Esophagus squamous epithelium (tissue), 5 donors: Measurements from ENCODE around the gene CIB4. TPM values are rescaled to one million over a fixed set of nuclear protein-coding genes. Genes with fewer than 3 reads are reported as not detected.

Experiments used
- DNase-seq: peaks from one replicate; lab custom pipeline; 2025; lab: John Stamatoyannopoulos, UW
- H3K27ac ChIP-seq, 4 donors: fragments of 200-600 bp; sonication (generic); one replicate each; pipeline ENCODE4 v1.5.1; 2016 to 2019; ENCODE audit warnings: mild to moderate bottlenecking in 1 of 4
- H3K27me3 ChIP-seq, 4 donors: fragments of 200-600 bp; sonication (generic); 1 replicate in 3 of 4; 2 replicates in 1 of 4; pipeline versions ENCODE4 v1.5.1 to v1.6.0; 2017 to 2021; ENCODE audit warnings: antibody characterized with exemption in 1 of 4
- H3K36me3 ChIP-seq, 3 donors: fragments of 200-600 bp; sonication (generic); one replicate each; pipeline ENCODE4 v1.5.1; 2016 to 2019
- H3K4me1 ChIP-seq, 3 donors: fragments of 200-600 bp; sonication (generic); one replicate each; pipeline ENCODE4 v1.5.1; 2017 to 2019
- H3K4me3 ChIP-seq, 4 donors: fragments of 200-600 bp; sonication (generic); 1 replicate in 3 of 4; 2 replicates in 1 of 4; pipeline ENCODE4 v1.5.1; 2016 to 2019; ENCODE audit warnings: mild to moderate bottlenecking in 2 of 4, moderate library complexity in 1 of 4
- H3K9me3 ChIP-seq, 3 donors: fragments of 200-600 bp; sonication (generic); one replicate each; pipeline ENCODE4 v1.5.1; 2016 to 2019
- CTCF ChIP-seq, 6 experiments: fragments of 450-650 bp in 4 of 6; fragments of 200-600 bp in 2 of 6; sonication (generic) in 2 of 6; IDR thresholded peaks; one replicate each; pipeline ENCODE4 v1.5.1; 2016 to 2019; ENCODE audit warnings: antibody characterized with exemption in 6 of 6, mild to moderate bottlenecking in 4 of 6, moderate library complexity in 4 of 6
- POLR2A ChIP-seq, 4 donors: fragments of 450-650 bp; IDR thresholded peaks; one replicate each; pipeline ENCODE4 v1.6.1; 2017; ENCODE audit warnings: antibody characterized with exemption in 4 of 4, mild to moderate bottlenecking in 4 of 4, moderate library complexity in 3 of 4
- WGBS, 2 donors: methylation state at CpG; one replicate each; pipeline ENCODE4 v1.1.5; 2018; 5-methylcytosine and 5-hydroxymethylcytosine counted together
- intact Hi-C: fragments of 100-400 bp; cut with DNase I; formaldehyde crosslinking; loops from one replicate; pipeline ENCODE4 v1.15.0; 2022
- total RNA-seq, 4 donors: library from RNA; depleted of rRNA; stranded (reverse); fragments of >200 nt; gene quantifications; one replicate each; pipeline ENCODE4 v1.1.0, GENCODE V29; 2016
- donor health status: DM: yes; HTN: yes; CAD: no.

The CIB4 gene
- total RNA-seq, 4 donors from 2014 or later, result 0.57 TPM; not detected in 3

- TF ChIP-seq POLR2A (IDR thresholded peaks at IDR 0.05), result no peak
- H3K27me3 ChIP-seq, result peaks cover 0 to 4% (median 0%) of the 10 kb centered on the region in 4 donors
- H3K9me3 ChIP-seq, result no peaks in the 10 kb centered on the region
- H3K4me3 ChIP-seq, result no peak overlapping the region
- H3K36me3 ChIP-seq, result no peaks in the 10 kb centered on the region
- no peak for DNase-seq
- intact Hi-C loops, result no loop called here
- H3K27ac ChIP-seq, result no peak overlapping the region
- WGBS, 2 donors, result 72 to 85% methylated on average over 2 to 8 of the region's 8 CpGs
- peaks cover 0 to 16% (median 8%) of the 10 kb centered on the region in 3 donors for H3K4me1 ChIP-seq
Observed at GRCh38 chr2:26639685-26640243, 1.4 kb downstream of the CIB4 start.

- no peak for DNase-seq
- WGBS, 2 donors, result 80% methylated on average over 4 of the region's 9 CpGs; no CpG with 5 or more reads in 1 of the 2 donors
Observed at GRCh38 chr2:26637811-26638310, 3.3 kb downstream of the CIB4 start.

GRCh38 chr2:26636935-26637334 is 4.2 kb downstream of the CIB4 start:
- no peak for TF ChIP-seq POLR2A (IDR thresholded peaks at IDR 0.05)
- TF ChIP-seq CTCF (IDR thresholded peaks at IDR 0.05), result no peak
- WGBS, 2 donors, result 61 to 63% methylated on average over 6 of the region's 6 CpGs
- Histone ChIP-seq H3K27me3 (peaks cover 0 to 9% (median 0%) of the 10 kb centered on the region in 4 donors), H3K9me3 (no peaks in the 10 kb centered on the region), H3K4me1 (peaks cover 0 to 22% (median 8%) of the 10 kb centered on the region in 3 donors), H3K36me3 (no peaks in the 10 kb centered on the region), H3K27ac (no peak overlapping the region), H3K4me3 (no peak overlapping the region)
- intact Hi-C loops, result no loop called here
- no peak for DNase-seq

More at GRCh38 chr2:26637811-26638310, 3.3 kb downstream of the CIB4 start:
- Histone ChIP-seq H3K27ac (no peak overlapping the region), H3K4me1 (peaks cover 0 to 22% (median 8%) of the 10 kb centered on the region in 3 donors), H3K27me3 (peaks cover 0 to 3% (median 0%) of the 10 kb centered on the region in 4 donors), H3K4me3 (no peak overlapping the region), H3K36me3 (no peaks in the 10 kb centered on the region), H3K9me3 (no peaks in the 10 kb centered on the region)
- TF ChIP-seq POLR2A (IDR thresholded peaks at IDR 0.05) (no peak), CTCF (IDR thresholded peaks at IDR 0.05) (no peak)
- intact Hi-C loops, result no loop called here

GRCh38 chr2:26635401-26635800 is 5.8 kb downstream of the CIB4 start:
- Histone ChIP-seq H3K27ac (no peak overlapping the region), H3K36me3 (no peaks in the 10 kb centered on the region), H3K4me1 (peaks cover 0 to 17% (median 6%) of the 10 kb centered on the region in 3 donors), H3K4me3 (no peak overlapping the region), H3K9me3 (no peaks in the 10 kb centered on the region), H3K27me3 (peaks cover 0 to 11% (median 0%) of the 10 kb centered on the region in 4 donors)
- WGBS, 2 donors, result 77 to 89% methylated on average over 3 of the region's 3 CpGs
- intact Hi-C loops, result no loop called here
- DNase-seq, result no peak
- TF ChIP-seq CTCF (IDR thresholded peaks at IDR 0.05), result no peak
- no peak for TF ChIP-seq POLR2A (IDR thresholded peaks at IDR 0.05)

GRCh38 chr2:26634636-26635230 is 6.4 kb downstream of the CIB4 start:
- intact Hi-C loops, result no loop called here
- Histone ChIP-seq H3K4me1 (peaks cover 0 to 11% (median 0%) of the 10 kb centered on the region in 3 donors), H3K4me3 (no peak overlapping the region), H3K9me3 (no peaks in the 10 kb centered on the region), H3K36me3 (no peaks in the 10 kb centered on the region), H3K27ac (no peak overlapping the region), H3K27me3 (peaks cover 0 to 11% (median 0%) of the 10 kb centered on the region in 4 donors)
- DNase-seq, result no peak
- TF ChIP-seq POLR2A (IDR thresholded peaks at IDR 0.05) (no peak), CTCF (IDR thresholded peaks at IDR 0.05) (no peak)
- 90 to 92% methylated on average over 2 to 9 of the region's 11 CpGs for WGBS, 2 donors
